ENCODE measurements around the gene SLC1A2.

- no peak for TF ChIP-seq CTCF (IDR thresholded peaks at IDR 0.05)
- no peak for TF ChIP-seq POLR2A (IDR thresholded peaks at IDR 0.05)
Measured at GRCh38 chr11:35458846-35459245, 39.5 kb upstream of the SLC1A2 start.

Data from thyroid gland (tissue), 4 donors.